SK-N-SH treated with all-trans-retinoic acid at 6 μM for 48 hours (cell line): ENCODE data around the gene P2RY14.

Experiments
- ATAC-seq: fragments of 200-7000 bp; cut with Tn5 transposase; 3 replicates; pipeline ENCODE4 v1.9.1; 2020; ENCODE audit warnings: mild to moderate bottlenecking, moderate library complexity
- ARNTL ChIP-seq: fragments of 450-650 bp; formaldehyde crosslinking; IDR thresholded peaks from 2 replicates; pipeline ENCODE4 v1.5.0; 2020; ENCODE audit warnings: low read depth, mild to moderate bottlenecking, moderate library complexity, borderline replicate concordance
- BACH2 ChIP-seq: fragments of 250-450 bp; sonication (Bioruptor Pico); IDR thresholded peaks from 2 replicates; pipeline ENCODE4 v1.9.0; 2021; ENCODE audit warnings: mild to moderate bottlenecking, borderline replicate concordance
- CREB5 ChIP-seq: fragments of 250-450 bp; sonication (Bioruptor Pico); IDR thresholded peaks from 2 replicates; pipeline ENCODE4 v1.5.1; 2020; ENCODE audit warnings: low read depth, mild to moderate bottlenecking, moderate library complexity
- CSDC2 ChIP-seq: fragments of 250-450 bp; sonication (Bioruptor Pico); IDR thresholded peaks from 2 replicates; pipeline ENCODE4 v1.5.0; 2020; ENCODE audit warnings: mild to moderate bottlenecking, moderate library complexity
- CSRNP3 ChIP-seq: fragments of 250-450 bp; sonication (Bioruptor Pico); IDR thresholded peaks from 2 replicates; pipeline ENCODE4 v1.5.1; 2021; ENCODE audit warnings: mild to moderate bottlenecking, moderate library complexity
- ESRRG ChIP-seq: fragments of 250-450 bp; sonication (Bioruptor Pico); IDR thresholded peaks from 2 replicates; pipeline ENCODE4 v1.6.1; 2021; ENCODE audit warnings: mild to moderate bottlenecking
- ISL1 ChIP-seq: fragments of 250-450 bp; sonication (Bioruptor Pico); IDR thresholded peaks from 2 replicates; pipeline ENCODE4 v2.1.2; 2022; ENCODE audit warnings: mild to moderate bottlenecking, moderate library complexity
- OSR1 ChIP-seq: fragments of 250-450 bp; sonication (Bioruptor Pico); IDR thresholded peaks from 2 replicates; pipeline ENCODE4 v1.8.0; 2022; ENCODE audit warnings: moderate library complexity, mild to moderate bottlenecking, inconsistent platforms
- PPARA ChIP-seq: fragments of 250-450 bp; sonication (Bioruptor Pico); IDR thresholded peaks from 2 replicates; pipeline ENCODE4 v1.5.0; 2020; ENCODE audit warnings: mild to moderate bottlenecking, borderline replicate concordance
- RARB ChIP-seq: fragments of 250-450 bp; sonication (Bioruptor Pico); IDR thresholded peaks from 2 replicates; pipeline ENCODE4 v1.8.0; 2021; ENCODE audit warnings: mild to moderate bottlenecking, moderate library complexity
- TCF4 ChIP-seq: fragments of 250-450 bp; sonication (Bioruptor Pico); IDR thresholded peaks from 2 replicates; pipeline ENCODE4 v1.8.0; 2021; ENCODE audit warnings: mild to moderate bottlenecking, moderate library complexity, borderline replicate concordance
- TOX ChIP-seq: fragments of 250-450 bp; sonication (Bioruptor Pico); IDR thresholded peaks from 2 replicates; pipeline ENCODE4 v1.8.0; 2021; ENCODE audit warnings: mild to moderate bottlenecking, moderate library complexity, borderline replicate concordance
- ZC3H10 ChIP-seq: fragments of 250-450 bp; sonication (Bioruptor Pico); IDR thresholded peaks from 2 replicates; pipeline ENCODE4 v1.5.1; 2021; ENCODE audit warnings: mild to moderate bottlenecking, moderate library complexity
- ZFP3 ChIP-seq: fragments of 250-450 bp; sonication (Bioruptor Pico); IDR thresholded peaks from 2 replicates; pipeline ENCODE4 v1.5.0; 2020; ENCODE audit warnings: mild to moderate bottlenecking, moderate library complexity
- ZFP30 ChIP-seq: fragments of 450-650 bp; formaldehyde crosslinking; IDR thresholded peaks from 2 replicates; pipeline ENCODE4 v1.5.0; 2022; ENCODE audit warnings: mild to moderate bottlenecking, moderate library complexity
- ZNF565 ChIP-seq: fragments of 450-650 bp; formaldehyde crosslinking; conservative IDR thresholded peaks from 2 replicates; pipeline ENCODE4 v1.5.0; 2020; ENCODE audit warnings: low read depth, mild to moderate bottlenecking, moderate library complexity
- ZNF70 ChIP-seq: fragments of 450-650 bp; formaldehyde crosslinking; IDR thresholded peaks from 2 replicates; pipeline ENCODE4 v1.5.0; 2020; ENCODE audit warnings: mild to moderate bottlenecking, moderate library complexity
- ZNF8 ChIP-seq: fragments of 450-650 bp; formaldehyde crosslinking; IDR thresholded peaks from 2 replicates; pipeline ENCODE4 v1.5.0; 2020; ENCODE audit warnings: mild to moderate bottlenecking, moderate library complexity
- TF ChIP-seq, protein P1 (sequence below): fragments of 250-450 bp; sonication (Bioruptor Pico); IDR thresholded peaks from 2 replicates; pipeline ENCODE4 v1.8.0; 2021; ENCODE audit warnings: low read depth, mild to moderate bottlenecking, moderate library complexity, borderline replicate concordance
- TF ChIP-seq, protein P2 (sequence below): fragments of 250-450 bp; sonication (Bioruptor Pico); IDR thresholded peaks from 2 replicates; pipeline ENCODE4 v1.8.0; 2020; ENCODE audit warnings: mild to moderate bottlenecking, moderate library complexity, borderline replicate concordance
- TF ChIP-seq, protein P3 (sequence below): fragments of 250-450 bp; sonication (Bioruptor Pico); IDR thresholded peaks from 2 replicates; pipeline ENCODE4 v1.5.0; 2020; ENCODE audit warnings: mild to moderate bottlenecking, moderate library complexity

P2RY14 gene

DNA sequence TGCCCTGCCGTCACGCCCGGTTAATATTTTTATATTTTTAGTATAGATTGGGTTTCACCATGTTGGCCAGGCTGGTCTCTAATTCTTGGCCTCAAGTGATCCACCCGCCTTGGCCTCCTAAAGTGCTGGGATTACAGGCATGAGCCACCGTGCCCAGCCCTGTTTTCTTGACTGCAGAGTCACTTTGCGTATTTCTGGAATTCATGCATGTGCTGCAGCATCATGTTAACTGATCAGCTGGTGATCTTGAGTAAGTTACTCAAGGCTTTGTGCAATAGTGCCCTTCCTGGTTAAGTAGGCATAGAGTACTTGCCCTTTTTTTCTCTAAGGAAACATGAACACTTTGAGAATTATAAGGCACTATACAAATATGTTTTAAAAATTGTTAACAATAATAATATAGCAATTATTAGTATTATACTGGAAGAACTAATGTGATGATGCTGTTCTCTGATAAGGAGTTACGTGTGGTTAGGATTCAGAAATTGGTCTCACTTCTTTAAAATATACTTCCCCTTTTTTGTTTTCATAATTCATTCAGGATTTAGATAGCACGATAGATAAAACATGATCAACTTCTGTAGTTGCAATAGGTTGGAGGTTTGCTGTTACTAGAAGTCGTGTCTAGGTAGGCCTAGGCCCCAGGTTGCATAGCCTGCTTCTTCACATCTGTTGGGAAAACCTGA is 108.9 kb downstream of the P2RY14 start (continued):
- TF ChIP-seq ZNF565 (no peak), BACH2 (CRISPR knock-in tag) (no peak), OSR1 (CRISPR knock-in tag) (no peak), CSRNP3 (no peak), TCF4 (CRISPR knock-in tag) (no peak), ZFP3 (CRISPR knock-in tag) (no peak), ESRRG (no peak)

DNA sequence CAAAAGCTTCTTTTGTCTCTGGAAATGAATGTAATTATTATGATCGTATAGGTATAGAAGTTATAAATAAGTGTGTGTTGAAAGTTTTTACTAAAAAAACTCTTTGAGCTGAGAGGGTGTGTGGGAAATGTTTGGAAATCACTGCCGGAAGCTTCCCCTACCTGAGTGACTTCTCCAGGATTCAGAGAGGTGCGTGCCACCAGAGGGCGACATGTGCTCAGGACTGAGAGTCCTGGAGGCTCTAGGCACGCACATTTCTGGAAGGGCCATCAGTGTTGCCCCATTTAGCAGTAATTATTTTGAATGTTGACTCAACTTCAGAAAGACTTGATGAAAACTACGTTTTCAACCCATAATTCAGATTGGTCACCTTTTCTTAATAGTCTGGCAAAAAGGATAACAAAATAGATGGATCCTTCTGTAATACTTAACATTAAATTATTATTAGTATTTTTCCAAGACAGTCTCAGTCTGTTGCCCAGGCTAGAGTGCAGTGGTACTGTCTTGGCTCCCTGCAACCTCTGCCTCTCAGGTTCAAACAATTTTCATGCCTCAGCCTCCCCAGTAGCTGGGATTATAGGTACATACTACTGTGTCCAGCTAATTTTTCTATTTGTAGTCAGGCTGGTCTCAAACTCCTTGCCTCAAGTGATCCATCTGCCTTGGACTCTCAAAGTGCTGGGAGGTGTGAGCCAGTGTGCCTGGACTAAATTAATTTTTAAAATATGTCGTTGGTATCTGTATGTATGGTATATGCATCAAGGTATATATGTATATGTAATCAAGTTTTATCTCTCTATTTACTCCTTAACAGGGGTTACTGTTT is 109.9 kb downstream of the P2RY14 start:
- TF ChIP-seq, protein P1, sequence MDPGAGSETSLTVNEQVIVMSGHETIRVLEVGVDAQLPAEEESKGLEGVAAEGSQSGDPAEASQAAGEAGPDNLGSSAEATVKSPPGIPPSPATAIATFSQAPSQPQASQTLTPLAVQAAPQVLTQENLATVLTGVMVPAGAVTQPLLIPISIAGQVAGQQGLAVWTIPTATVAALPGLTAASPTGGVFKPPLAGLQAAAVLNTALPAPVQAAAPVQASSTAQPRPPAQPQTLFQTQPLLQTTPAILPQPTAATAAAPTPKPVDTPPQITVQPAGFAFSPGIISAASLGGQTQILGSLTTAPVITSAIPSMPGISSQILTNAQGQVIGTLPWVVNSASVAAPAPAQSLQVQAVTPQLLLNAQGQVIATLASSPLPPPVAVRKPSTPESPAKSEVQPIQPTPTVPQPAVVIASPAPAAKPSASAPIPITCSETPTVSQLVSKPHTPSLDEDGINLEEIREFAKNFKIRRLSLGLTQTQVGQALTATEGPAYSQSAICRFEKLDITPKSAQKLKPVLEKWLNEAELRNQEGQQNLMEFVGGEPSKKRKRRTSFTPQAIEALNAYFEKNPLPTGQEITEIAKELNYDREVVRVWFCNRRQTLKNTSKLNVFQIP: no peak
- TF ChIP-seq BACH2 (CRISPR knock-in tag) (no peak), RARB (CRISPR knock-in tag) (no peak), CSDC2 (CRISPR knock-in tag) (no peak), ZNF8 (CRISPR knock-in tag) (no peak), ZNF70 (CRISPR knock-in tag) (no peak), TCF4 (CRISPR knock-in tag) (no peak), OSR1 (CRISPR knock-in tag) (no peak), ARNTL (CRISPR knock-in tag) (no peak), CSRNP3 (no peak), ESRRG (no peak), TOX (CRISPR knock-in tag) (no peak), PPARA (no peak), ISL1 (CRISPR knock-in tag) (no peak), ZFP30 (CRISPR knock-in tag) (no peak), CREB5 (CRISPR knock-in tag) (no peak), ZC3H10 (CRISPR knock-in tag) (no peak)
- TF ChIP-seq, protein P2, sequence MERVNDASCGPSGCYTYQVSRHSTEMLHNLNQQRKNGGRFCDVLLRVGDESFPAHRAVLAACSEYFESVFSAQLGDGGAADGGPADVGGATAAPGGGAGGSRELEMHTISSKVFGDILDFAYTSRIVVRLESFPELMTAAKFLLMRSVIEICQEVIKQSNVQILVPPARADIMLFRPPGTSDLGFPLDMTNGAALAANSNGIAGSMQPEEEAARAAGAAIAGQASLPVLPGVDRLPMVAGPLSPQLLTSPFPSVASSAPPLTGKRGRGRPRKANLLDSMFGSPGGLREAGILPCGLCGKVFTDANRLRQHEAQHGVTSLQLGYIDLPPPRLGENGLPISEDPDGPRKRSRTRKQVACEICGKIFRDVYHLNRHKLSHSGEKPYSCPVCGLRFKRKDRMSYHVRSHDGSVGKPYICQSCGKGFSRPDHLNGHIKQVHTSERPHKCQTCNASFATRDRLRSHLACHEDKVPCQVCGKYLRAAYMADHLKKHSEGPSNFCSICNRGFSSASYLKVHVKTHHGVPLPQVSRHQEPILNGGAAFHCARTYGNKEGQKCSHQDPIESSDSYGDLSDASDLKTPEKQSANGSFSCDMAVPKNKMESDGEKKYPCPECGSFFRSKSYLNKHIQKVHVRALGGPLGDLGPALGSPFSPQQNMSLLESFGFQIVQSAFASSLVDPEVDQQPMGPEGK: no peak
- TF ChIP-seq, protein P3, sequence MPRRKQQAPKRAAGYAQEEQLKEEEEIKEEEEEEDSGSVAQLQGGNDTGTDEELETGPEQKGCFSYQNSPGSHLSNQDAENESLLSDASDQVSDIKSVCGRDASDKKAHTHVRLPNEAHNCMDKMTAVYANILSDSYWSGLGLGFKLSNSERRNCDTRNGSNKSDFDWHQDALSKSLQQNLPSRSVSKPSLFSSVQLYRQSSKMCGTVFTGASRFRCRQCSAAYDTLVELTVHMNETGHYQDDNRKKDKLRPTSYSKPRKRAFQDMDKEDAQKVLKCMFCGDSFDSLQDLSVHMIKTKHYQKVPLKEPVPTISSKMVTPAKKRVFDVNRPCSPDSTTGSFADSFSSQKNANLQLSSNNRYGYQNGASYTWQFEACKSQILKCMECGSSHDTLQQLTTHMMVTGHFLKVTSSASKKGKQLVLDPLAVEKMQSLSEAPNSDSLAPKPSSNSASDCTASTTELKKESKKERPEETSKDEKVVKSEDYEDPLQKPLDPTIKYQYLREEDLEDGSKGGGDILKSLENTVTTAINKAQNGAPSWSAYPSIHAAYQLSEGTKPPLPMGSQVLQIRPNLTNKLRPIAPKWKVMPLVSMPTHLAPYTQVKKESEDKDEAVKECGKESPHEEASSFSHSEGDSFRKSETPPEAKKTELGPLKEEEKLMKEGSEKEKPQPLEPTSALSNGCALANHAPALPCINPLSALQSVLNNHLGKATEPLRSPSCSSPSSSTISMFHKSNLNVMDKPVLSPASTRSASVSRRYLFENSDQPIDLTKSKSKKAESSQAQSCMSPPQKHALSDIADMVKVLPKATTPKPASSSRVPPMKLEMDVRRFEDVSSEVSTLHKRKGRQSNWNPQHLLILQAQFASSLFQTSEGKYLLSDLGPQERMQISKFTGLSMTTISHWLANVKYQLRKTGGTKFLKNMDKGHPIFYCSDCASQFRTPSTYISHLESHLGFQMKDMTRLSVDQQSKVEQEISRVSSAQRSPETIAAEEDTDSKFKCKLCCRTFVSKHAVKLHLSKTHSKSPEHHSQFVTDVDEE: no peak
- ATAC-seq: peak; percentile 97
